ENCODE measurements around the gene ZNHIT1.

DNA sequence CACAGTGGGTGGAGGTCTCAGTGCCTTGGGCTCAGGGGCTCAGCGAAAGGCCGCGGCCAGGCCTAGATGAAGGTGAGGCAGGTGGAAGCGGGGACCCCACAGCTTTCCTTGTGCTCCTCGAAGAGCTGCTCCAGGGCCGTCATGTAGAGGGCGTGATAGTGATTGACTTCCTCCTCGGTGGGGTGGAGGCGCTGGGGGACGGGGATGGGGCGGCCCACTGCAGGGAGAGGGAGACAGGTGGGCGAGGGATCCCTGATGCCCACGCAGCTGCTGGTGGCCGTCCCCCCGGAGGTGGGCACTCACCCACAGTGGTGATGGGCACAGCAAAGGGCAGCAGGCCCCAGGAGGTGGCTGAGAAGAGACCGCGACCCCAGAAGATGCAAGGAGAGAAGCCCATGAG is 22.1 kb upstream of the ZNHIT1 start:
- TF ChIP-seq, protein P1, sequence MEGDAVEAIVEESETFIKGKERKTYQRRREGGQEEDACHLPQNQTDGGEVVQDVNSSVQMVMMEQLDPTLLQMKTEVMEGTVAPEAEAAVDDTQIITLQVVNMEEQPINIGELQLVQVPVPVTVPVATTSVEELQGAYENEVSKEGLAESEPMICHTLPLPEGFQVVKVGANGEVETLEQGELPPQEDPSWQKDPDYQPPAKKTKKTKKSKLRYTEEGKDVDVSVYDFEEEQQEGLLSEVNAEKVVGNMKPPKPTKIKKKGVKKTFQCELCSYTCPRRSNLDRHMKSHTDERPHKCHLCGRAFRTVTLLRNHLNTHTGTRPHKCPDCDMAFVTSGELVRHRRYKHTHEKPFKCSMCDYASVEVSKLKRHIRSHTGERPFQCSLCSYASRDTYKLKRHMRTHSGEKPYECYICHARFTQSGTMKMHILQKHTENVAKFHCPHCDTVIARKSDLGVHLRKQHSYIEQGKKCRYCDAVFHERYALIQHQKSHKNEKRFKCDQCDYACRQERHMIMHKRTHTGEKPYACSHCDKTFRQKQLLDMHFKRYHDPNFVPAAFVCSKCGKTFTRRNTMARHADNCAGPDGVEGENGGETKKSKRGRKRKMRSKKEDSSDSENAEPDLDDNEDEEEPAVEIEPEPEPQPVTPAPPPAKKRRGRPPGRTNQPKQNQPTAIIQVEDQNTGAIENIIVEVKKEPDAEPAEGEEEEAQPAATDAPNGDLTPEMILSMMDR (IDR thresholded peaks at IDR 0.05) = no peak
- no peak for TF ChIP-seq RCOR1 (IDR thresholded peaks at IDR 0.05; ENCODE audit: low read length)
- no peak for TF ChIP-seq MXI1 (IDR thresholded peaks at IDR 0.05; ENCODE audit: low read depth, low read length)
- no peak for TF ChIP-seq GABPA (IDR thresholded peaks at IDR 0.05; ENCODE audit: low read depth)
- TF ChIP-seq, protein P2, sequence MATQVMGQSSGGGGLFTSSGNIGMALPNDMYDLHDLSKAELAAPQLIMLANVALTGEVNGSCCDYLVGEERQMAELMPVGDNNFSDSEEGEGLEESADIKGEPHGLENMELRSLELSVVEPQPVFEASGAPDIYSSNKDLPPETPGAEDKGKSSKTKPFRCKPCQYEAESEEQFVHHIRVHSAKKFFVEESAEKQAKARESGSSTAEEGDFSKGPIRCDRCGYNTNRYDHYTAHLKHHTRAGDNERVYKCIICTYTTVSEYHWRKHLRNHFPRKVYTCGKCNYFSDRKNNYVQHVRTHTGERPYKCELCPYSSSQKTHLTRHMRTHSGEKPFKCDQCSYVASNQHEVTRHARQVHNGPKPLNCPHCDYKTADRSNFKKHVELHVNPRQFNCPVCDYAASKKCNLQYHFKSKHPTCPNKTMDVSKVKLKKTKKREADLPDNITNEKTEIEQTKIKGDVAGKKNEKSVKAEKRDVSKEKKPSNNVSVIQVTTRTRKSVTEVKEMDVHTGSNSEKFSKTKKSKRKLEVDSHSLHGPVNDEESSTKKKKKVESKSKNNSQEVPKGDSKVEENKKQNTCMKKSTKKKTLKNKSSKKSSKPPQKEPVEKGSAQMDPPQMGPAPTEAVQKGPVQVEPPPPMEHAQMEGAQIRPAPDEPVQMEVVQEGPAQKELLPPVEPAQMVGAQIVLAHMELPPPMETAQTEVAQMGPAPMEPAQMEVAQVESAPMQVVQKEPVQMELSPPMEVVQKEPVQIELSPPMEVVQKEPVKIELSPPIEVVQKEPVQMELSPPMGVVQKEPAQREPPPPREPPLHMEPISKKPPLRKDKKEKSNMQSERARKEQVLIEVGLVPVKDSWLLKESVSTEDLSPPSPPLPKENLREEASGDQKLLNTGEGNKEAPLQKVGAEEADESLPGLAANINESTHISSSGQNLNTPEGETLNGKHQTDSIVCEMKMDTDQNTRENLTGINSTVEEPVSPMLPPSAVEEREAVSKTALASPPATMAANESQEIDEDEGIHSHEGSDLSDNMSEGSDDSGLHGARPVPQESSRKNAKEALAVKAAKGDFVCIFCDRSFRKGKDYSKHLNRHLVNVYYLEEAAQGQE (IDR thresholded peaks at IDR 0.05; ENCODE audit: low read depth, low read length) = no peak
- TF ChIP-seq POLR2AphosphoS5 (IDR thresholded peaks at IDR 0.05; ENCODE audit: low read depth, low read length) = no peak
- TF ChIP-seq NRF1 (IDR thresholded peaks at IDR 0.05; ENCODE audit: low read depth, low read length) = no peak
- no peak for TF ChIP-seq EP300 (IDR thresholded peaks at IDR 0.05; ENCODE audit: borderline replicate concordance in 1 of 2, low read depth in 1 of 2, low read length in 1 of 2)
- TF ChIP-seq, protein P3, sequence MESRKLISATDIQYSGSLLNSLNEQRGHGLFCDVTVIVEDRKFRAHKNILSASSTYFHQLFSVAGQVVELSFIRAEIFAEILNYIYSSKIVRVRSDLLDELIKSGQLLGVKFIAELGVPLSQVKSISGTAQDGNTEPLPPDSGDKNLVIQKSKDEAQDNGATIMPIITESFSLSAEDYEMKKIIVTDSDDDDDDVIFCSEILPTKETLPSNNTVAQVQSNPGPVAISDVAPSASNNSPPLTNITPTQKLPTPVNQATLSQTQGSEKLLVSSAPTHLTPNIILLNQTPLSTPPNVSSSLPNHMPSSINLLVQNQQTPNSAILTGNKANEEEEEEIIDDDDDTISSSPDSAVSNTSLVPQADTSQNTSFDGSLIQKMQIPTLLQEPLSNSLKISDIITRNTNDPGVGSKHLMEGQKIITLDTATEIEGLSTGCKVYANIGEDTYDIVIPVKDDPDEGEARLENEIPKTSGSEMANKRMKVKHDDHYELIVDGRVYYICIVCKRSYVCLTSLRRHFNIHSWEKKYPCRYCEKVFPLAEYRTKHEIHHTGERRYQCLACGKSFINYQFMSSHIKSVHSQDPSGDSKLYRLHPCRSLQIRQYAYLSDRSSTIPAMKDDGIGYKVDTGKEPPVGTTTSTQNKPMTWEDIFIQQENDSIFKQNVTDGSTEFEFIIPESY (IDR thresholded peaks at IDR 0.05; ENCODE audit: borderline replicate concordance, low read depth) = no peak
- TF ChIP-seq, protein P4, sequence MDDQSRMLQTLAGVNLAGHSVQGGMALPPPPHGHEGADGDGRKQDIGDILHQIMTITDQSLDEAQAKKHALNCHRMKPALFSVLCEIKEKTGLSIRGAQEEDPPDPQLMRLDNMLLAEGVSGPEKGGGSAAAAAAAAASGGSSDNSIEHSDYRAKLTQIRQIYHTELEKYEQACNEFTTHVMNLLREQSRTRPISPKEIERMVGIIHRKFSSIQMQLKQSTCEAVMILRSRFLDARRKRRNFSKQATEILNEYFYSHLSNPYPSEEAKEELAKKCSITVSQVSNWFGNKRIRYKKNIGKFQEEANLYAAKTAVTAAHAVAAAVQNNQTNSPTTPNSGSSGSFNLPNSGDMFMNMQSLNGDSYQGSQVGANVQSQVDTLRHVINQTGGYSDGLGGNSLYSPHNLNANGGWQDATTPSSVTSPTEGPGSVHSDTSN (IDR thresholded peaks at IDR 0.05) = no peak
- TF ChIP-seq CHD2 (IDR thresholded peaks at IDR 0.05; ENCODE audit: low read length, partially characterized antibody) = no peak
- no peak for TF ChIP-seq EZH2phosphoT487 (IDR thresholded peaks at IDR 0.05; ENCODE audit: borderline replicate concordance, low read depth)
- no peak for TF ChIP-seq YY1 (IDR thresholded peaks at IDR 0.05; ENCODE audit: low read depth)
